MG63 (cell line): Measurements from ENCODE around the gene COX7A2. TPM values are rescaled to one million over a fixed set of nuclear protein-coding genes. Genes with fewer than 3 reads are reported as not detected.

Experiments used
- DNase-seq: peaks from one replicate; pipeline ENCODE4 v3.0.0-alpha.2; 2020
- H3K27me3 ChIP-seq: fragments of 250-450 bp; sonication (Bioruptor Pico); 2 replicates; pipeline ENCODE4 v1.5.1; 2020; ENCODE audit warnings: mild to moderate bottlenecking, moderate library complexity
- H3K36me3 ChIP-seq: fragments of 250-450 bp; sonication (Bioruptor Pico); 2 replicates; pipeline ENCODE4 v1.5.1; 2020; ENCODE audit warnings: mild to moderate bottlenecking, moderate library complexity
- H3K4me3 ChIP-seq: fragments of 250-450 bp; sonication (Bioruptor Pico); 2 replicates; pipeline ENCODE4 v1.5.1; 2020; ENCODE audit warnings: mild to moderate bottlenecking, moderate library complexity
- H3K9me3 ChIP-seq: fragments of 250-450 bp; sonication (Bioruptor Pico); 2 replicates; pipeline ENCODE4 v1.5.1; 2020; ENCODE audit warnings: mild to moderate bottlenecking, moderate library complexity
- total RNA-seq: library from RNA; depleted of rRNA; stranded (reverse); fragments of >200 nt; shearing (Covaris generic); gene quantifications from 2 replicates; pipeline ENCODE4 v1.2.3, GENCODE V29; 2014; ENCODE audit warnings: low replicate concordance; rRNA removed

The COX7A2 gene, protein sequence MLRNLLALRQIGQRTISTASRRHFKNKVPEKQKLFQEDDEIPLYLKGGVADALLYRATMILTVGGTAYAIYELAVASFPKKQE
- total RNA-seq, result 187 and 302 TPM in 2 replicates

DNA sequence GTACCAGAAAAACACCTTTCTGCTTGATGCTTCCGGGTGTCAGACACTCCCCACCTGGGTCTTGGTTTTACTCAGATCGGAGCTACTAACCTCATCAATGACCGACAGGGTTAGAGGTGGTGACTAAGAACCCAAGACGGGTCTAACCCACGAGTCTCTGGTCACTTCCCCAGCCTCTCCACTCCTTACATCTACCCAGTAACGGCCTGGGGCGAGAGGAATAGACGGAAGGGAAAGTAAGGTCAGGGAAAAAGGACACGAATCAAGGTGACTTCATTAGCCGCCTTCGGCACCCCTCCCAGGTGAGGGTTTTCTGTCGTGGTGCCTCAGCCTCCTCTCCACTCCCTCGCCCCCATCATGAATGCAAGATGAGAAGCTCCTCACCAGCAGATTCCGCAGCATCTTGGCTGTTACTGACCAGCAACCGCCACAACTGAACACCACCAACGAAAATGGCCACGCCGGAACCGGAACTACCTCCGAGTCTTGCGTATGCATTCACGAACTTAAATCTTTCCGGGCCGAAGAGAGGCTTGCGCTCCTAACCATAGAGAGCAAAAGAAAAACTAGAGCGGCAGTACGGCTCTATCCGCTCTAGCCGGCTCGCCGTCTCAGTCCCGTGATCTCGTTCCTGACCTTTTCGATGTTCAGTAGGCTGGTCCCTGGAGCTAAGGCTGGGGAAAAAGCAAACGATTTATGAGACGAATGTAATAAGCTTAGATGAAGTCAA, at the start of gene COX7A2:
Gene COX7A2 (minus strand): TSS at position 469 of the 730 bp plus-strand sequence. CDS start 67 bp downstream, at position 402.
- Histone ChIP-seq H3K9me3 (no peaks in the 10 kb centered on the region), H3K4me3 (peak within 1 kb of the TSS; percentile 84), H3K27me3 (no peaks in the 10 kb centered on the region), H3K36me3 (peaks cover 22% of the 10 kb centered on the region)
- DNase-seq, result peak; percentile 92

GRCh38 chr6:75292555-75292954, 49.0 kb upstream of the COX7A2 start:
- Histone ChIP-seq H3K36me3 (no peaks in the 10 kb centered on the region), H3K9me3 (no peaks in the 10 kb centered on the region), H3K4me3 (no peak overlapping the region), H3K27me3 (no peaks in the 10 kb centered on the region)
- DNase-seq, result no peak

DNA sequence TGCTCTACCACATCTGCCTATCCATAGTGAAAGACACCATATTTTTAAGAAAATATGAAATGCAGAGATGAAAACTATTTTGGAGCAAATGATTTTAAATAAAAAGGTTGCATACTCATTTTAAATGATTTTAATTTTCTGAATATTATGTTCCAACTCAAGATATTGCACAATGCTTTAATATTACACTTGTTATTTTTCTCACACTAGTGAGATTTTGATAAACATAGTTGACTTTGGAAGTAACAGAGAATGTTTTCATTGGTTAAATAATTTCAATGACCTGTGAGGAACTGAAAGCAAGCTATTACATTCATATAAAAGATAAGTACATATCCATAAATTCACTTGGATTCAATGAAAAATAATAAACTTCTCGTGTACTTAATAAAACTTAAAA, 48.1 kb upstream of the COX7A2 start:
- Histone ChIP-seq H3K36me3 (no peaks in the 10 kb centered on the region), H3K4me3 (no peak overlapping the region), H3K27me3 (no peaks in the 10 kb centered on the region), H3K9me3 (no peaks in the 10 kb centered on the region)
- no peak for DNase-seq

DNA sequence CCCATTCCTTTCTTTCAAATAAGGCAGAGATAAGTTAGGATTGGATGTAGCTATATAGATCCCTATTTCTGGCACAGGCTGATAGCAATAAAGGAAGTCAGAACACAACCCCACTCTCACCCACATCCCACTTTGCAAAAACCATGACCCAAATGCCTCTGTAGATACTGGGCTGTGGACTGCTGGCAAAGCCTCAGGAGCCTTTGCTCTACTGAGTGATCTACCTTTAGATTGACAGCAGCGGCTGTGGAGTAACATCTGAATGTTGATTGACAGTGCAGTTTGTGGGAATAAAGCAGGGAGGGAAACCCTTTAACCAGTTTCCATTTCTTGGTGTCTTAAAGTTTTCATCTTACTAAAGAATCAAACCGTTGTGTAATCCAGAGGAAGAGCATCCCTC, 47.7 kb upstream of the COX7A2 start:
- H3K4me3 ChIP-seq, result no peak overlapping the region

GRCh38 chr6:75290136-75290945, 46.7 kb upstream of the COX7A2 start:
- H3K9me3 ChIP-seq, result no peaks in the 10 kb centered on the region
- H3K27me3 ChIP-seq, result no peaks in the 10 kb centered on the region
- H3K36me3 ChIP-seq, result no peaks in the 10 kb centered on the region
- no peak overlapping the region for H3K4me3 ChIP-seq
- no peak for DNase-seq

More for the DNA sequence above, 47.7 kb upstream of the COX7A2 start:
- Histone ChIP-seq H3K9me3 (no peaks in the 10 kb centered on the region), H3K36me3 (no peaks in the 10 kb centered on the region), H3K27me3 (no peaks in the 10 kb centered on the region)
- DNase-seq, result no peak

DNA sequence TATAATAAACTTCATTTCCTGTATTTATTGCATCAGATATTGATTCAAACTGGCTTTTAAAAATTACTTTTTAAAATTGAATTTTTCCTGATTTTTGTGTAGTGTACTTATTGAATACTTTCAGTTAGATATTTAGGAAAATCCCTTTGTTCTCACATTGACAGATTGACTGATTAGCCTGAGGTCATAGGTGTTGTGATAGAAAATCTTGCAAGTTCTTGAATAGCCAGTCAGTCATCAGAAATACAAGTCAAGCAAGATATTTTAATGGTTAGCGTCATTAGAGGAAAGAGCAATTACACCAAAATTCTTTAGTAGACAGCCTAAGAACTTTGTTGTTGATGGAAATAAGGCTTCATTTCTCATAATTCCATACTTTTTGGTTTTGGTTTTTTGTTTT, 44.4 kb upstream of the COX7A2 start:
- no peaks in the 10 kb centered on the region for H3K27me3 ChIP-seq
- DNase-seq, result no peak

DNA sequence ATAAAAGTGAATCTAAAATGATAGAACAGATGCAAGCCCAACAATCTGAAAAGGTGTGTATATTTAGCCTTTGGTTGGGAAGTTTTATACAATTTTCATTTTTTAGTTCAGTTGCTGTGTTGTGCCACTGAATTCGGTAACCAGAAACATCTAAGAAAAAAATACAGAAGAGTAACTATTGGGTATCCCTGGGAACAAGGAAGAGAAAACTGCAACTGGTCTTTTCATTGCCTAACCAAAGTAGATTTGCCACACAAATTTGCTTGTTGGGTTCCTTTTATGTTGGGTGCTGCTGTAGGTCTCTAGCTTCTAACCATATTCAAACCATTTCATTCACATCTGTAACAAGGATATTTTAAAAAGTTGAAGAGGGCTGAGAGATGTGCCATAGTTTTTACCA, 43.8 kb upstream of the COX7A2 start:
- Histone ChIP-seq H3K36me3 (no peaks in the 10 kb centered on the region), H3K9me3 (no peaks in the 10 kb centered on the region), H3K27me3 (no peaks in the 10 kb centered on the region), H3K4me3 (no peak overlapping the region)
- no peak for DNase-seq

More for the DNA sequence above, 44.4 kb upstream of the COX7A2 start:
- H3K36me3 ChIP-seq, result no peaks in the 10 kb centered on the region
- no peak overlapping the region for H3K4me3 ChIP-seq
- no peaks in the 10 kb centered on the region for H3K9me3 ChIP-seq

- Histone ChIP-seq H3K36me3 (no peaks in the 10 kb centered on the region), H3K9me3 (no peaks in the 10 kb centered on the region), H3K4me3 (no peak overlapping the region), H3K27me3 (no peaks in the 10 kb centered on the region)
- DNase-seq, result no peak
Measured at GRCh38 chr6:75286955-75287354, 43.4 kb upstream of the COX7A2 start.

GRCh38 chr6:75285283-75285639, 41.7 kb upstream of the COX7A2 start:
- Histone ChIP-seq H3K36me3 (0 out of 2 replicates have a peak, but pooled peaks cover 2% of the 10 kb centered on the region), H3K27me3 (no peaks in the 10 kb centered on the region), H3K9me3 (no peaks in the 10 kb centered on the region), H3K4me3 (peak overlapping the region; percentile 89)
- no peak for DNase-seq

DNA sequence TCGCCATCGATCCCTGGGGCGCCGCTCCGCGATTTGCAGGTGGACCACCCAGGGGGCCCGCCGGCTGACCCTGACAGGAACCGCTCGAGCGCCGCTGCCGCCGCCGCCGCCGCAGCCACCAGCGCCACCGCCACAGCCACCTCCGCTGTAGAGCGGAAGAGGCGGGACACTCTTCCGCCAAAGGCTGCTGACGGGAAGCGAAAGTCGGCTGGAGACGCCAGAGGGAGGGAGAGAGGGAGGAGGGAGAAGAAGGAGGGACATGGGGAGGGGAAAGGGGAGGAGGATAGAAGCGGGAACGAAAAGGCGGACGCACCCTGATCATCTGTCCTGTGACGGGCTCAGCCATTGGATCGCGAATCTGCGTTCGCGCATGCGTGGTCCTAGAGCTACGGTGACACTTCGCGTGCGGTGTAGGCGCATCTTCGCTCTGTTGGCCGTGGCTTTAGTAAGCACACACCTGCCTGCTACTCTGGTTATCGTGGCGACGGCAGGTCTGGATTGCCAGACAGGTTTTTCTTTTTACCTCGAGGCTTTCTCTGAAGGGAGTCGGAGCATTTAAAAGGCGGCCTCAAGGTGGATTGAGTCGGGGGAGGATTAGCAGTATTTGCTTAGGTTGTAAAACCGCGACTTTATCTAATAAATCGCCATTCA, 41.2 kb upstream of the COX7A2 start, which contains the start of gene TMEM30A:
Gene TMEM30A (minus strand): TSS at position 161 of the 651 bp plus-strand sequence. CDS start 154 bp downstream, at position 7.
- Histone ChIP-seq H3K36me3 (0 out of 2 replicates have a peak, but pooled peaks cover 3% of the 10 kb centered on the region), H3K4me3 (peak within 1 kb of the TSS; percentile 89), H3K27me3 (no peaks in the 10 kb centered on the region), H3K9me3 (no peaks in the 10 kb centered on the region)
- peak; percentile 97 for DNase-seq

DNA sequence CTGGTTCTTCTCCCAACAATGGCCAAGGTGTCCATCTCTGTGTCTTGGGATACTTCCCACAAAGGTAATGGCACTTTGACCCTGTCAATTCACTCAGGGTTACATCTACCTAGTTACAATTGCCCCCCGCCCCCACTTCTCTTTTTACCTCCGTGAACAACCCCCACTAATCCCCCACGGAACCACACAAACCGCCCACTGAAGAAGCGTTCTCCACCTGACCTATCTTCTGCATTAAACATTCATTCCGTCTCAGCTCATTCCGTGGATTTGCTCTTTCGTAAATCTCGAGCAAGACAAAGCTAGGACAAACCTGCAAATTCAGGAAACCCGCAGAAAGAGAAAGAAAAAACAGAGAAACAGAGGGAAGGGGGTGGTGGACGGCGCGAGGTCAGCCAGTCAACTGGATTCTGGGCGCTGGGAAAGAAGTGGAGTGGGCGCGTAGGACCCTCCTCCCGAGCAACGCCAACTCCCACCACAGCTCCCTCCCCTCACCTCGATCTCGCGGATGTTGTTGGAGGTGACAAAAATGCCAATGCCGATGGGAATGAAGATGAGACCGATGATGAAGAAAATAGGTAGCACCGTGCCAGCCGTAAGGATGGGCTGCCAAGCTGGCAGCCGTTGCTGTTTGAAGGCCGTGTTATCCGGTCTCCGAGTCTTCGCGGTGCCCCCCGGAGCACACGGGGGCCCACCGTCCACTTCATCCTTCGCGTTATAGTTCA, 40.5 kb upstream of the COX7A2 start:
- Histone ChIP-seq H3K27me3 (no peaks in the 10 kb centered on the region), H3K36me3 (0 out of 2 replicates have a peak, but pooled peaks cover 5% of the 10 kb centered on the region), H3K4me3 (peak overlapping the region; percentile 89), H3K9me3 (no peaks in the 10 kb centered on the region)
- peak; percentile 40 for DNase-seq

DNA sequence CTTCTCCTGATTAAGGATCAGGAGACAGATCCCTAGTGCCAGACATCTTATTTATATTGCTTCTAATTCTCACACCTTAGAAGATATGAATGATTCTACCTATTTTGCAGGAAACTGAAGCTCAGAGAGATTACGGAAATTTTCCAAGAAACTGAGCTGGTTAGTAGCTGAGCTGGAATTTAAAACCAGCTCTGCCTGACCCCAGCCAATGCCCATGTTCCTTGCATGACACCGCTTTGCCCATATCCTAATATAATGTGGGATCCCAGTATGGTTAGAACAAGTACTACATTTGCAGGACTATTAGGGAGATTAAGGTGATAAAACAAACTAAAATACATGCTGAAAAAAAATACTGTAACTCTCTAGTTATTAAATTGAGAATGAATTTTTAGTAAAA, 39.1 kb upstream of the COX7A2 start:
- 0 out of 2 replicates have a peak, but pooled peaks cover 5% of the 10 kb centered on the region for H3K36me3 ChIP-seq
- H3K27me3 ChIP-seq, result no peaks in the 10 kb centered on the region
- H3K9me3 ChIP-seq, result no peaks in the 10 kb centered on the region
- no peak for DNase-seq
- H3K4me3 ChIP-seq, result peak overlapping the region; percentile 89

- no peaks in the 10 kb centered on the region for H3K27me3 ChIP-seq
- H3K4me3 ChIP-seq, result no peak overlapping the region
- H3K36me3 ChIP-seq, result 0 out of 2 replicates have a peak, but pooled peaks cover 5% of the 10 kb centered on the region
- no peak for DNase-seq
- H3K9me3 ChIP-seq, result no peaks in the 10 kb centered on the region
Measured at GRCh38 chr6:75281653-75282052, 38.1 kb upstream of the COX7A2 start.

DNA sequence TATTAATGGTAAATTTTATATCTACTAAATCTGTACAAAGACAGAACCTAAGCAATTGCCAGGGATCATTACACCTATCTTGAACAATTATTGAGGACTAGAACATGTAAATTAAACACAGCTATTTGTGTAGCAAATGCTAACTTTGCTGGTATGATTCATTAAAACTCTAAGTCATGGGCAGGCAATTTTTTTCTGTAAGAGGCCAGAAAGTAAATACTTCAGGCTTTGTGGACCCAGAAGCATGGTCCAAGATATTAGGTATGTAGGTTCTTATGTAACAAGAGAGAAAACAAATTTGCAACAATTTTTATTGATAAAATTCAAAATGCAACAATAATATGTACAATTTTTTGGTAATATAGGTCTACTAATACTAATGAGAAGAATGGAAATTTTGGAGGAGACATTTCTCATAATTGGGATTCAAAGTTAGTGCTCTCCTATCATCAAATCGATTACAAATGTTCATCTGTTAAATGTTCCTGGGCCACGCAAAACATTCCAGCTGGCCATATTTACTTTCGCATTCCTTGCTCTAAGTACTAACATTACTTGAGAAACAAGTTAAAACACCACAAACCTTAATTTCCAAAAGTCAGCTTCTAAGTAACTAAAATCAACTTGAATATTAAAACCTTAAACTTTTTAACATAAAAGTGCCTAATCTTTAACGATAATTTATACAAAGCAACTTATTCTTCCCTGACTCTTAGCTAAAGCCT, 36.7 kb upstream of the COX7A2 start:
- no peak for DNase-seq
- no peaks in the 10 kb centered on the region for H3K9me3 ChIP-seq
- H3K36me3 ChIP-seq, result peaks cover 5% of the 10 kb centered on the region; the same call in 1 of the 2 replicates
- no peak overlapping the region for H3K4me3 ChIP-seq
- H3K27me3 ChIP-seq, result no peaks in the 10 kb centered on the region

GRCh38 chr6:75279418-75279817, 35.8 kb upstream of the COX7A2 start:
- Histone ChIP-seq H3K27me3 (no peaks in the 10 kb centered on the region), H3K36me3 (peaks cover 7% of the 10 kb centered on the region), H3K4me3 (no peak overlapping the region), H3K9me3 (no peaks in the 10 kb centered on the region)
- no peak for DNase-seq
